Prostate gland (tissue), 2 donors: Measurements from ENCODE around the gene RNF151. TPM values are rescaled to one million over a fixed set of nuclear protein-coding genes. Genes with fewer than 3 reads are reported as not detected.

Experiments used
- DNase-seq: peaks from one replicate; pipeline ENCODE4 v3.0.0-alpha.2; 2019; ENCODE audit warnings: low spot score
- H3K27ac ChIP-seq, 2 donors: fragments of 200-600 bp; sonication (generic); 2 replicates each; pipeline ENCODE4 v1.5.1; 2017 to 2019
- H3K27me3 ChIP-seq: fragments of 200-600 bp; sonication (generic); replicated peaks from 2 replicates; pipeline ENCODE4 v1.5.1; 2019; ENCODE audit not compliant: insufficient read depth
- H3K36me3 ChIP-seq, 2 donors: fragments of 200-600 bp; sonication (generic); 1 replicate in 1 of 2; 2 replicates in 1 of 2; pipeline versions ENCODE4 v1.5.1 to v1.8.1; 2017 to 2019
- H3K4me1 ChIP-seq: fragments of 200-600 bp; sonication (generic); replicated peaks from 2 replicates; pipeline ENCODE4 v1.5.1; 2019
- H3K4me3 ChIP-seq, 2 donors: fragments of 200-600 bp; sonication (generic); 2 replicates each; pipeline ENCODE4 v1.5.1; 2017 to 2019
- H3K9me3 ChIP-seq: fragments of 200-600 bp; sonication (generic); 2 replicates; pipeline ENCODE4 v1.5.1; 2017
- CTCF ChIP-seq, 4 experiments: fragments of 200-600 bp in 2 of 4; fragments of 450-650 bp in 2 of 4; sonication (generic) in 2 of 4; IDR thresholded peaks; 1 replicate in 3 of 4; 2 replicates in 1 of 4; pipeline ENCODE4 v1.5.1; 2016 to 2019; ENCODE audit warnings: antibody characterized with exemption in 4 of 4, mild to moderate bottlenecking in 2 of 4, moderate library complexity in 2 of 4
- POLR2A ChIP-seq: fragments of 450-650 bp; IDR thresholded peaks from one replicate; pipeline ENCODE4 v1.6.1; 2016; ENCODE audit warnings: antibody characterized with exemption, mild to moderate bottlenecking
- POLR2AphosphoS5 ChIP-seq: sonication (generic); formaldehyde crosslinking; IDR thresholded peaks from one replicate; pipeline ENCODE4 v1.6.1; 2017; ENCODE audit warnings: antibody characterized with exemption
- WGBS: methylation state at CpG from one replicate; pipeline ENCODE4 v1.1.5; 2018; 5-methylcytosine and 5-hydroxymethylcytosine counted together
- intact Hi-C: fragments of 100-400 bp; cut with DNase I; formaldehyde crosslinking; loops from one replicate; pipeline ENCODE4 v1.14.2; 2022
- total RNA-seq, 2 donors: library from RNA; depleted of rRNA; stranded (reverse); fragments of >200 nt; gene quantifications; one replicate each; pipeline ENCODE4 v1.1.0, GENCODE V29; 2016

Gene RNF151
- total RNA-seq, 2 donors from 2014 or later, result 7.2 TPM; not detected in 1

- no peak for DNase-seq
- 90% methylated on average over 33 of the region's 47 CpGs for WGBS
- peaks cover 11% of the 10 kb centered on the region for H3K4me1 ChIP-seq
These were observed 36.0 kb downstream of the RNF151 start for GRCh38 chr16:2002406-2003230.

GRCh38 chr16:2003231-2003826 is 36.7 kb downstream of the RNF151 start:
- intact Hi-C loops, result no loop called here
- no peaks in the 10 kb centered on the region for H3K9me3 ChIP-seq
- H3K27me3 ChIP-seq, result no peaks in the 10 kb centered on the region
- H3K36me3 ChIP-seq, result peaks cover 12 to 25% of the 10 kb centered on the region in 2 donors
- 88% methylated on average over 8 of the region's 8 CpGs for WGBS
- no peak overlapping the region for H3K4me3 ChIP-seq
- peaks cover 19% of the 10 kb centered on the region for H3K4me1 ChIP-seq
- no peak for DNase-seq
- no peak overlapping the region for H3K27ac ChIP-seq
- TF ChIP-seq CTCF (IDR thresholded peaks at IDR 0.05) (no peak), POLR2A (no peak), POLR2AphosphoS5 (no peak)

More at GRCh38 chr16:2002406-2003230, 36.0 kb downstream of the RNF151 start:
- Histone ChIP-seq H3K4me3 (no peak overlapping the region), H3K27ac (no peak overlapping the region), H3K27me3 (no peaks in the 10 kb centered on the region), H3K36me3 (peaks cover 12 to 32% of the 10 kb centered on the region in 2 donors), H3K9me3 (no peaks in the 10 kb centered on the region)
- intact Hi-C loops, result no loop called here
- TF ChIP-seq CTCF (IDR thresholded peaks at IDR 0.05) (no peak), POLR2A (no peak), POLR2AphosphoS5 (no peak)

GRCh38 chr16:2003827-2004641 is 37.4 kb downstream of the RNF151 start:
- peak; percentile 81 for DNase-seq
- Histone ChIP-seq H3K27ac (no peak overlapping the region), H3K4me3 (no peak overlapping the region), H3K27me3 (no peaks in the 10 kb centered on the region), H3K4me1 (peaks cover 25% of the 10 kb centered on the region), H3K36me3 (peaks cover 12 to 19% of the 10 kb centered on the region in 2 donors), H3K9me3 (no peaks in the 10 kb centered on the region)
- intact Hi-C loops, result no loop called here
- WGBS, result 32% methylated on average over 34 of the region's 36 CpGs
- TF ChIP-seq POLR2AphosphoS5 (peak; percentile 78), POLR2A (no peak), CTCF (IDR thresholded peaks at IDR 0.05) (peak; percentile 79 to 95 (median 88))

- Histone ChIP-seq H3K9me3 (no peaks in the 10 kb centered on the region), H3K4me1 (peaks cover 25% of the 10 kb centered on the region), H3K4me3 (no peak overlapping the region), H3K27ac (no peak overlapping the region), H3K27me3 (no peaks in the 10 kb centered on the region), H3K36me3 (peaks cover 10 to 12% of the 10 kb centered on the region in 2 donors)
- WGBS, result 82% methylated on average over 26 of the region's 34 CpGs
- no peak for DNase-seq
- intact Hi-C loops, result no loop called here
- no peak for TF ChIP-seq POLR2AphosphoS5
- TF ChIP-seq CTCF (IDR thresholded peaks at IDR 0.05), result no peak
- TF ChIP-seq POLR2A, result no peak
These were observed 38.3 kb downstream of the RNF151 start for GRCh38 chr16:2004795-2005517.
